ENCODE results near the gene ITGA6. TPM values are rescaled to one million over a fixed set of nuclear protein-coding genes. Genes with fewer than 3 reads are reported as not detected.

The ITGA6 gene
- total and polyA plus RNA-seq, 2 donors from 2014 or later, result 32.8 to 89.1 TPM

- FAIRE-seq, result no peak
- Histone ChIP-seq H3K27me3 (ENCODE audit: control insufficient read depth, insufficient read depth, low read length) (no peaks in the 10 kb centered on the region), H3K9me3 (ENCODE audit: control insufficient read depth in 2 of 3, insufficient read depth in 1 of 3, low read length in 3 of 3) (no peaks in the 10 kb centered on the region), H3K4me1 (ENCODE audit: control insufficient read depth in 2 of 3, insufficient read depth in 2 of 3, low read depth in 1 of 3, low read length in 3 of 3) (peaks cover 0 to 39% (median 36%) of the 10 kb centered on the region in 3 donors), H3K27ac (ENCODE audit: low read depth in 2 of 2, low read length in 2 of 2) (peak overlapping the region in 1 of 2 donors; percentile 2), H3K36me3 (ENCODE audit: control insufficient read depth in 2 of 3, insufficient read depth in 3 of 3, low read length in 3 of 3) (no peaks in the 10 kb centered on the region), H3K4me3 (ENCODE audit: low read length in 3 of 3) (no peak overlapping the region), H3K9ac (ENCODE audit: low read length in 3 of 3) (no peak overlapping the region)
- no peak for TF ChIP-seq CTCF (IDR thresholded peaks at IDR 0.05; ENCODE audit: borderline replicate concordance, extremely low read depth, insufficient read depth)
- DNase-seq, result no peak
- intact Hi-C loops (cut with DNase I), result no loop called here
Measured at GRCh38 chr2:172452845-172453244, 25.5 kb downstream of the ITGA6 start.

GRCh38 chr2:172454404-172455120, 27.2 kb downstream of the ITGA6 start:
- FAIRE-seq, result no peak

GRCh38 chr2:172455121-172455515, 27.7 kb downstream of the ITGA6 start:
- no peaks in the 10 kb centered on the region for H3K9me3 ChIP-seq (ENCODE audit: control insufficient read depth in 2 of 3, insufficient read depth in 1 of 3, low read length in 3 of 3)
- peak overlapping the region; percentile 23 to 63 for H3K27ac ChIP-seq (ENCODE audit: low read depth in 2 of 2, low read length in 2 of 2)
- H3K4me3 ChIP-seq (ENCODE audit: low read length in 3 of 3), result no peak overlapping the region
- no peak for TF ChIP-seq CTCF (IDR thresholded peaks at IDR 0.05; ENCODE audit: borderline replicate concordance, extremely low read depth, insufficient read depth)
- FAIRE-seq, result no peak
- H3K36me3 ChIP-seq (ENCODE audit: control insufficient read depth in 2 of 3, insufficient read depth in 3 of 3, low read length in 3 of 3), result no peaks in the 10 kb centered on the region
- peak overlapping the region in 1 of 3 donors; percentile 13 for H3K9ac ChIP-seq (ENCODE audit: low read length in 3 of 3)
- DNase-seq, result peak in 1 of 5 donors; percentile 31
- intact Hi-C loops (cut with DNase I), result no loop called here
- peaks cover 0 to 42% (median 30%) of the 10 kb centered on the region in 3 donors for H3K4me1 ChIP-seq (ENCODE audit: control insufficient read depth in 2 of 3, insufficient read depth in 2 of 3, low read depth in 1 of 3, low read length in 3 of 3)
- no peaks in the 10 kb centered on the region for H3K27me3 ChIP-seq (ENCODE audit: control insufficient read depth, insufficient read depth, low read length)

More at GRCh38 chr2:172454404-172455120, 27.2 kb downstream of the ITGA6 start:
- no peak for DNase-seq
- H3K4me1 ChIP-seq (ENCODE audit: control insufficient read depth in 2 of 3, insufficient read depth in 2 of 3, low read depth in 1 of 3, low read length in 3 of 3), result peaks cover 0 to 42% (median 30%) of the 10 kb centered on the region in 3 donors
- no peak overlapping the region for H3K4me3 ChIP-seq (ENCODE audit: low read length in 3 of 3)
- intact Hi-C loops (cut with DNase I), result no loop called here
- no peak for TF ChIP-seq CTCF (IDR thresholded peaks at IDR 0.05; ENCODE audit: borderline replicate concordance, extremely low read depth, insufficient read depth)
- H3K9me3 ChIP-seq (ENCODE audit: control insufficient read depth in 2 of 3, insufficient read depth in 1 of 3, low read length in 3 of 3), result no peaks in the 10 kb centered on the region
- peak overlapping the region in 1 of 2 donors; percentile 32 for H3K27ac ChIP-seq (ENCODE audit: low read depth in 2 of 2, low read length in 2 of 2)
- H3K9ac ChIP-seq (ENCODE audit: low read length in 3 of 3), result no peak overlapping the region
- H3K27me3 ChIP-seq (ENCODE audit: control insufficient read depth, insufficient read depth, low read length), result no peaks in the 10 kb centered on the region
- no peaks in the 10 kb centered on the region for H3K36me3 ChIP-seq (ENCODE audit: control insufficient read depth in 2 of 3, insufficient read depth in 3 of 3, low read length in 3 of 3)

Data from kidney (tissue), 14 donors.